ENCODE data around the gene PDS5A.
"Not testable (repeated sequence)": the region's sequence is repeated elsewhere in the genome, so short reads cannot be mapped to it uniquely, and the experiment has no call there.

The PDS5A gene

GRCh38 chr4:39855909-39856512, 121.7 kb downstream of the PDS5A start:
- no peak overlapping the region for H3K4me3 Mint-ChIP-seq
- intact Hi-C loops (cut with micrococcal nuclease): no loop called here
- H3K27ac Mint-ChIP-seq: no peak overlapping the region
- H3K36me3 Mint-ChIP-seq (ENCODE audit: low read depth): peaks cover 95% of the 10 kb centered on the region
- H3K9me3 Mint-ChIP-seq: peaks cover 16% of the 10 kb centered on the region
- H3K27me3 Mint-ChIP-seq: no peaks in the 10 kb centered on the region
- H3K4me1 Mint-ChIP-seq (ENCODE audit: low read depth): peaks cover 5% of the 10 kb centered on the region

DNA sequence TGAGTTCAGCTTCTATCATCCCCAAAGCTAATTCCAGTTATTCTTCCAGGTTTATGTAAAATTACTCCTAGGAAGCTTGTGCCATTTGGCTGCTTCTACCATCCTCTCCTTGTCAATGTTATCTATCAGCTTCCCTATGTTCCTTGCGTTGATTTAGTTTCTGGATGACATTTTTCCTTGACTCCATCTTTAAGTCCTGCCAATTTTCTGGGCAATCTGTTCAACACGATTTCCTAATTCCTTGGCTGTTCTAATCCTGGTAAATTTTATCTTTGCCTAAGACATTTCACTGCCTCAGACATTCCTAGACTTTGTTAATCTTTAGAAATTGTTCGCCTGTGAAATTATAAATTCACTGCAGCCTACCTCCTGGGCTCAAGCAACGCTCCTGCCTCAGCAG, 125.1 kb downstream of the PDS5A start:
- H3K36me3 Mint-ChIP-seq (ENCODE audit: low read depth): peaks cover 84% of the 10 kb centered on the region
- H3K4me1 Mint-ChIP-seq (ENCODE audit: low read depth): peaks cover 5% of the 10 kb centered on the region
- intact Hi-C loops (cut with micrococcal nuclease): no loop called here
- no peaks in the 10 kb centered on the region for H3K27me3 Mint-ChIP-seq
- H3K27ac Mint-ChIP-seq: no peak overlapping the region
- H3K9me3 Mint-ChIP-seq: peaks cover 16% of the 10 kb centered on the region
- no peak overlapping the region for H3K4me3 Mint-ChIP-seq

GRCh38 chr4:39850727-39851126, 127.0 kb downstream of the PDS5A start:
- H3K4me1 Mint-ChIP-seq (ENCODE audit: low read depth): peaks cover 5% of the 10 kb centered on the region
- no peak overlapping the region for H3K27ac Mint-ChIP-seq
- H3K36me3 Mint-ChIP-seq (ENCODE audit: low read depth): peaks cover 76% of the 10 kb centered on the region
- peaks cover 8% of the 10 kb centered on the region for H3K9me3 Mint-ChIP-seq
- no peak overlapping the region for H3K4me3 Mint-ChIP-seq
- H3K27me3 Mint-ChIP-seq: no peaks in the 10 kb centered on the region
- intact Hi-C loops (cut with micrococcal nuclease): no loop called here

GRCh38 chr4:39846705-39847104, 131.0 kb downstream of the PDS5A start:
- no peaks in the 10 kb centered on the region for H3K9me3 Mint-ChIP-seq
- intact Hi-C loops (cut with micrococcal nuclease): loop anchor here (10.0 kb wide), 1 partner anchor 58 kb away; no protein-coding TSS in a partner anchor
- no peaks in the 10 kb centered on the region for H3K4me1 Mint-ChIP-seq (ENCODE audit: low read depth)
- H3K27ac Mint-ChIP-seq: no peak overlapping the region
- H3K4me3 Mint-ChIP-seq: no peak overlapping the region
- H3K27me3 Mint-ChIP-seq: no peaks in the 10 kb centered on the region
- H3K36me3 Mint-ChIP-seq (ENCODE audit: low read depth): peaks cover 64% of the 10 kb centered on the region

- no peaks in the 10 kb centered on the region for H3K9me3 Mint-ChIP-seq
- H3K4me1 Mint-ChIP-seq (ENCODE audit: low read depth): no peaks in the 10 kb centered on the region
- H3K36me3 Mint-ChIP-seq (ENCODE audit: low read depth): peaks cover 66% of the 10 kb centered on the region
- no peak overlapping the region for H3K4me3 Mint-ChIP-seq
- no peaks in the 10 kb centered on the region for H3K27me3 Mint-ChIP-seq
- intact Hi-C loops (cut with micrococcal nuclease): loop anchor here (10.0 kb wide), 1 partner anchor 59 kb away; no protein-coding TSS in a partner anchor
- H3K27ac Mint-ChIP-seq: no peak overlapping the region
Observed at GRCh38 chr4:39846120-39846519, 131.6 kb downstream of the PDS5A start.

GRCh38 chr4:39841894-39842293, 135.8 kb downstream of the PDS5A start:
- Mint-ChIP-seq H3K36me3 (ENCODE audit: low read depth) (peaks cover 79% of the 10 kb centered on the region), H3K4me3 (no peak overlapping the region), H3K27ac (no peak overlapping the region), H3K27me3 (no peaks in the 10 kb centered on the region), H3K9me3 (no peaks in the 10 kb centered on the region), H3K4me1 (ENCODE audit: low read depth) (no peaks in the 10 kb centered on the region)
- intact Hi-C loops (cut with micrococcal nuclease): loop anchor here (10.0 kb wide), 1 partner anchor 63 kb away; no protein-coding TSS in a partner anchor

DNA sequence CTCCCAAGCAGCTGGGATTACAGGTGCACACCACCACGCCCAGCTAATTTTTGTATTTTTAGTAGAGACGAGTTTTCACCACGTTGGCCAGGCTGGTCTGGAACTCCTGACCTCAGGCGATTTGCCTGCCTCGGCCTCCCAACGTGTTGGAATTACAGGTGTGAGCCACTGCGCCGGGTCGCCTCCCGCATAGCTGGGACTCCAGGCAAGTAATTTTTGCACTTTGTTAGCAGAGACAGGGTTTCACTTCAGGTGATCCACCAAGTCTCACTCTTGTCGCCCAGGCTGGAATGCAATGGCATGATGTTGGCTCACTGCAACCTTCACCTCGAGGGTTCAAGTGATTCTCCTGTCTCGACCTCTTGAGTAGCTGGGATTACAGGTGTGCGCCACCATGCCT, 137.2 kb downstream of the PDS5A start:
- H3K36me3 Mint-ChIP-seq (ENCODE audit: low read depth): peaks cover 88% of the 10 kb centered on the region
- H3K27ac Mint-ChIP-seq; H3K9me3 Mint-ChIP-seq; H3K4me3 Mint-ChIP-seq; H3K27me3 Mint-ChIP-seq; H3K4me1 Mint-ChIP-seq (ENCODE audit: low read depth): not testable (repeated sequence)
- intact Hi-C loops (cut with micrococcal nuclease): loop anchor here (10.0 kb wide), 1 partner anchor 64 kb away; no protein-coding TSS in a partner anchor

GRCh38 chr4:39840027-39840426, 137.7 kb downstream of the PDS5A start:
- Mint-ChIP-seq H3K9me3 (no peaks in the 10 kb centered on the region), H3K27me3 (no peaks in the 10 kb centered on the region), H3K36me3 (ENCODE audit: low read depth) (peaks cover 93% of the 10 kb centered on the region), H3K4me3 (no peak overlapping the region), H3K4me1 (ENCODE audit: low read depth) (no peaks in the 10 kb centered on the region), H3K27ac (no peak overlapping the region)
- intact Hi-C loops (cut with micrococcal nuclease): loop anchor here (10.0 kb wide), 1 partner anchor 65 kb away; no protein-coding TSS in a partner anchor

DNA sequence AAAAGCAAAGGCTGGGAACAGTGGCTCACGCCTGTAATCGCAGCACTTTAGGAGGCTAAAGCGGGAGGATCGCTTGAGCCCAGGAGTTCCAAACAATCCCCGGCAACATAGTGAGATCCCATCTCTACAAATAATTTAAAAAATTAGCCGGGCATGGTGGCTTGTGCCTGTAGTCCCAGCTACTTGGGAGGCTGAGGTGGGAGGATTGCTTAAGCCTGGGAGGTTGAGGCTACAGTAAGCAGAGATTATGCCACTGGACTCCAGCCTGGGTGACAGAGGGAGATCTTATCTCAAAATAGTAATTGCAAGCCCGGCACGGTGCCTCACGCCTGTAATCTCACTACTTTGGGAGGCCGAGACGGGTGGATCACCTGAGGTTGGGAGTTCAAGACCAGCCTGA, 139.3 kb downstream of the PDS5A start:
- H3K36me3 Mint-ChIP-seq (ENCODE audit: low read depth): peaks cover 93% of the 10 kb centered on the region
- H3K4me3 Mint-ChIP-seq; H3K27ac Mint-ChIP-seq; H3K27me3 Mint-ChIP-seq; H3K4me1 Mint-ChIP-seq (ENCODE audit: low read depth); intact Hi-C loops (cut with micrococcal nuclease); H3K9me3 Mint-ChIP-seq: not testable (repeated sequence)

DNA sequence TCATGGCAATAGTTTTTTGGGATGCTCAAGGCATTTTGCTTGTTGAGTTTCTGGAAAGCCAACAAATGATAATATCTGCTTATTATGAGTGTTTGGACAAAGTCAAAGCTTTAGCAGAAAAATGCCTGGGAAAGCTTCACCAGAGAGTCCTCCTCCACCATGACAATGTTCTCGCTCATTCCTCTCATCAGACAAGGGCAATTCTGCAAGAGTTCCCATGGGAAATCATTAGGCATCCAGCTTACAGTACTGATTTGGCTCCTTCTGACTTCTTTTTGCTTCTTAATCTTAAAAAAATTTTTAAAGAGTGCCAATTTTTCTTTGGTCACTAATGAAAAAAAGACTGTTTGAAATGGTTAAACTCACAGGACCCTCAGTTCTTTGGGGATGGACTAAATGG, 143.4 kb downstream of the PDS5A start:
- Mint-ChIP-seq H3K4me3 (no peak overlapping the region), H3K27ac (no peak overlapping the region), H3K36me3 (ENCODE audit: low read depth) (peaks cover 97% of the 10 kb centered on the region), H3K27me3 (no peaks in the 10 kb centered on the region), H3K9me3 (no peaks in the 10 kb centered on the region), H3K4me1 (ENCODE audit: low read depth) (no peaks in the 10 kb centered on the region)
- intact Hi-C loops (cut with micrococcal nuclease): no loop called here

- Mint-ChIP-seq H3K36me3 (ENCODE audit: low read depth) (peaks cover 67% of the 10 kb centered on the region), H3K9me3 (no peaks in the 10 kb centered on the region)
Observed at GRCh38 chr4:39825741-39826231, 151.9 kb downstream of the PDS5A start.

GRCh38 chr4:39825090-39825489, 152.6 kb downstream of the PDS5A start:
- H3K4me1 Mint-ChIP-seq (ENCODE audit: low read depth): no peaks in the 10 kb centered on the region
- no peak overlapping the region for H3K27ac Mint-ChIP-seq
- intact Hi-C loops (cut with micrococcal nuclease): no loop called here
- H3K36me3 Mint-ChIP-seq (ENCODE audit: low read depth): peaks cover 62% of the 10 kb centered on the region
- H3K27me3 Mint-ChIP-seq: no peaks in the 10 kb centered on the region
- no peaks in the 10 kb centered on the region for H3K9me3 Mint-ChIP-seq
- no peak overlapping the region for H3K4me3 Mint-ChIP-seq

More at GRCh38 chr4:39825741-39826231, 151.9 kb downstream of the PDS5A start:
- intact Hi-C loops (cut with micrococcal nuclease): no loop called here
- H3K27ac Mint-ChIP-seq: no peak overlapping the region
- no peak overlapping the region for H3K4me3 Mint-ChIP-seq
- H3K27me3 Mint-ChIP-seq: no peaks in the 10 kb centered on the region
- no peaks in the 10 kb centered on the region for H3K4me1 Mint-ChIP-seq (ENCODE audit: low read depth)

- intact Hi-C loops (cut with micrococcal nuclease): no loop called here
- Mint-ChIP-seq H3K27ac (no peak overlapping the region), H3K27me3 (no peaks in the 10 kb centered on the region), H3K4me3 (no peak overlapping the region), H3K9me3 (no peaks in the 10 kb centered on the region), H3K4me1 (ENCODE audit: low read depth) (no peaks in the 10 kb centered on the region), H3K36me3 (ENCODE audit: low read depth) (peaks cover 43% of the 10 kb centered on the region)
Observed at GRCh38 chr4:39823191-39823590, 154.5 kb downstream of the PDS5A start.

GRCh38 chr4:39822662-39823061, 155.0 kb downstream of the PDS5A start:
- Mint-ChIP-seq H3K27me3 (no peaks in the 10 kb centered on the region), H3K36me3 (ENCODE audit: low read depth) (peaks cover 37% of the 10 kb centered on the region), H3K27ac (no peak overlapping the region), H3K4me3 (no peak overlapping the region), H3K9me3 (no peaks in the 10 kb centered on the region), H3K4me1 (ENCODE audit: low read depth) (no peaks in the 10 kb centered on the region)
- intact Hi-C loops (cut with micrococcal nuclease): no loop called here

DNA sequence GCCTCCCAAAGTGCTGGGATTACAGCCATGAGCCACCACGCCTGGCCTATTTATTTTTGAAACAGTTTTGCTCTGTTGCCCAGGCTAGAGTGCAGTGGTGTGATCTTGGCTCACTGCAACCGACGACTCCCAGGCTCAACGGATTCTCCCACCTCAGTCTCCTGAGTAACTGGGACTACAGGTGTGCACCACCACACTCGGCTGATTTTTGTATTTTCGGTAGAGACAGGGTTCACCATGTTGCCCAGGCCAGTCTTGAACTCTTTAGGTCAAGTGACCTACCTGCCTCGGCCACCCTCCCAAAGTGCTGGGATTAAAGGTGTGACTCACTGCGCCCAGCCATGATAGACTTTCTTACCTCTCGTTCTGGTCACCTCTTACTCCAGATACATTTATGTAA, 155.8 kb downstream of the PDS5A start:
- no peaks in the 10 kb centered on the region for H3K27me3 Mint-ChIP-seq
- H3K9me3 Mint-ChIP-seq: no peaks in the 10 kb centered on the region
- intact Hi-C loops (cut with micrococcal nuclease): no loop called here
- no peaks in the 10 kb centered on the region for H3K4me1 Mint-ChIP-seq (ENCODE audit: low read depth)
- no peak overlapping the region for H3K27ac Mint-ChIP-seq
- H3K4me3 Mint-ChIP-seq: no peak overlapping the region
- peaks cover 33% of the 10 kb centered on the region for H3K36me3 Mint-ChIP-seq (ENCODE audit: low read depth)

All from dendritic cell treated with granulocyte-macrophage colony-stimulating factor and Interleukin-4, amounts not matched to agents 40 ng/mL and 50 ng/mL, for 4 days (primary cell).